ENCODE results near the gene HAAO. TPM values are rescaled to one million over a fixed set of nuclear protein-coding genes. Genes with fewer than 3 reads are reported as not detected.

The HAAO gene
- total and polyA plus RNA-seq, 2 donors (not counting 3 experiments of a cell fraction or from before 2014, with no cell fraction given), result 0.82 to 1.1 TPM

GRCh38 chr2:42758751-42759150, 33.6 kb downstream of the HAAO start:
- Histone ChIP-seq H3K9me3 (replicated peaks; ENCODE audit: control insufficient read depth, insufficient read depth, low read length) (no peaks in the 10 kb centered on the region), H3K4me1 (ENCODE audit: control insufficient read depth, extremely low read depth, insufficient read depth, low read length) (no peaks in the 10 kb centered on the region), H4K20me1 (replicated peaks; ENCODE audit: control insufficient read depth, extremely low read depth, insufficient read depth, low read length) (no peaks in the 10 kb centered on the region), H3K27me3 (ENCODE audit: control insufficient read depth in 2 of 2, insufficient read depth in 2 of 2, low read length in 2 of 2) (no peaks in the 10 kb centered on the region), H3K4me3 (replicated peaks in 1 of 3; ENCODE audit: insufficient read depth in 1 of 3, low read depth in 1 of 3, low read length in 3 of 3) (no peak overlapping the region), H3K9me1 (replicated peaks; ENCODE audit: control insufficient read depth, extremely low read depth, insufficient read depth, low read length) (no peaks in the 10 kb centered on the region), H2AFZ (ENCODE audit: low read depth, low read length) (no peak overlapping the region), H3K36me3 (ENCODE audit: control insufficient read depth in 2 of 2, extremely low read depth in 1 of 2, insufficient read depth in 2 of 2, low read length in 2 of 2) (peaks cover 0 to 7% of the 10 kb centered on the region in 2 experiments), H3K4me2 (ENCODE audit: insufficient read depth, low read length) (no peak overlapping the region), H3K27ac (ENCODE audit: insufficient read depth, low read depth, low read length) (no peak overlapping the region), H3K79me2 (ENCODE audit: control insufficient read depth, insufficient read depth, low read length) (no peaks in the 10 kb centered on the region), H3K9ac (replicated peaks; ENCODE audit: extremely low read depth, insufficient read depth, low read length) (no peak overlapping the region)
- ChIA-PET CTCF (interaction anchor here (1.2 to 1.4 kb wide), 2 partner anchors 10 to 14 kb away, joined by 4 to 6 read pairs; no protein-coding TSS in a partner anchor), POLR2A (no interaction called here)
- FAIRE-seq, result no peak
- dilution Hi-C loops (cut with MboI; ENCODE audit: extremely low pct_ligation_motif_present, low sequenced_read_pairs) (no loop called here), intact Hi-C loops (cut with micrococcal nuclease) (no loop called here)
- no TSS peak for BruUV-seq (replicated peaks)
- TF ChIP-seq GATA2 (IDR thresholded peaks at IDR 0.05; ENCODE audit: insufficient read depth, insufficient read length, low read depth, low read length) (no peak), FOS (IDR thresholded peaks at IDR 0.05; ENCODE audit: borderline replicate concordance, insufficient read depth, low read length) (no peak), JUN (IDR thresholded peaks at IDR 0.05; ENCODE audit: borderline replicate concordance, insufficient read depth, insufficient read length, low read depth) (no peak), MAX (IDR thresholded peaks at IDR 0.05; ENCODE audit: insufficient read depth, insufficient read length) (no peak), EZH2 (IDR thresholded peaks at IDR 0.05; ENCODE audit: borderline replicate concordance, low read depth, low read length, severe bottlenecking) (no peak), MYC (IDR thresholded peaks at IDR 0.05; ENCODE audit: low read depth, low read length) (no peak), CTCF (IDR thresholded peaks at IDR 0.05; ENCODE audit: extremely low read depth in 1 of 2, insufficient read depth in 1 of 2, low read depth in 1 of 2, low read length in 2 of 2) (no peak), POLR2AphosphoS5 (IDR thresholded peaks at IDR 0.05; ENCODE audit: insufficient read depth, low read depth, low read length) (no peak)
- DNase-seq (ENCODE audit: low read depth, low spot score), result no peak
